Cardiac fibroblast (primary cell): ENCODE results near the gene RNF157.
A peak's percentile ranks its signal among the peaks of the same experiment; 100 is the strongest.

Experiments used
- DNase-seq, 2 donors: peaks; one replicate each; pipeline versions ENCODE4 v3.0.0 to v3.0.0-alpha.2; 2010; ENCODE audit warnings: low read depth in 2 of 2
- H3K4me3 ChIP-seq, 2 donors: replicated peaks in 1 of 2; 1 replicate in 1 of 2; 2 replicates in 1 of 2; pipeline ENCODE4 v1.5.1; 2011; ENCODE audit warnings: low read depth in 2 of 2, low read length in 2 of 2, mild to moderate bottlenecking in 2 of 2, moderate library complexity in 1 of 2
- TF ChIP-seq, protein P1 (sequence below): IDR thresholded peaks from one replicate; pipeline ENCODE4 v1.5.1; 2011; ENCODE audit warnings: low read depth, mild to moderate bottlenecking, low read length, inconsistent platforms

Gene RNF157

DNA sequence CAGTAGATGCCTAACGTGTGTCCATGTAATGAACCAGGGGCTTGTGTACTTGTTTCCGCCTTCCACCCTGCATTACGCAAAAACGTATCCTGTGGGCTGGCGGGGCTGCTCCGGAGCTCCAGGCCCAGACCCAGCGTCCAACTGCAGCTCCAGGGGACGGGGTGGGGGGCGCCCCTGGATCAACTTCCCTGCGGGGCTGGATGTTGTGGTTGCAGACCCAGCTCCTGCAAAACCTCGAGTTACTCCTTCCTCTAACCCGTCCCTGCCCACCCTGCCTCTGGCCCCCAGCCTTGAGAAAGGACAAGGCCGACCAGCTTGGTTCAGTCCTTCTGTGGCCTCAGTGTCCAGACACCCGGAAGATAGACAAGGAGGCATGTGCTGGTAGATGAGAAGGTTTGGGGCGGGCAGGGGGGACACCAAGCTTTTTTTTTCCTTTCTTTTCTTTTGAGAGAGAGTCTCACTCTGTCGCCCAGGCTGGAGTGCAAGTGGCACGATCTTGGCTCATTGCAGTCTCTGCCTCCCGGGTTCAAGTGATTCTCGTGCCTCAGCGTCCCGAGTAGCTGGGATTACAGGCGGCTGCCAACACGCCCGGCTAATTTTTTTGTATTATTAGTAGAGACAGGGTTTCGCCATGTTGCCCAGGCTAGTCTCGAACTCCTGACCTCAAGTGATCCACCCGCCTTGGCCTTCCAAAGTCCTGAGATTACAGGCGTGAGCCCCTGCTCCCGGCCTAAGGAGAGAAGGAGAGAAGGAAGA lies 136.0 kb downstream of the RNF157 start:
- H3K4me3 ChIP-seq, result peak overlapping the region; percentile 73 to 83
- TF ChIP-seq, protein P1, sequence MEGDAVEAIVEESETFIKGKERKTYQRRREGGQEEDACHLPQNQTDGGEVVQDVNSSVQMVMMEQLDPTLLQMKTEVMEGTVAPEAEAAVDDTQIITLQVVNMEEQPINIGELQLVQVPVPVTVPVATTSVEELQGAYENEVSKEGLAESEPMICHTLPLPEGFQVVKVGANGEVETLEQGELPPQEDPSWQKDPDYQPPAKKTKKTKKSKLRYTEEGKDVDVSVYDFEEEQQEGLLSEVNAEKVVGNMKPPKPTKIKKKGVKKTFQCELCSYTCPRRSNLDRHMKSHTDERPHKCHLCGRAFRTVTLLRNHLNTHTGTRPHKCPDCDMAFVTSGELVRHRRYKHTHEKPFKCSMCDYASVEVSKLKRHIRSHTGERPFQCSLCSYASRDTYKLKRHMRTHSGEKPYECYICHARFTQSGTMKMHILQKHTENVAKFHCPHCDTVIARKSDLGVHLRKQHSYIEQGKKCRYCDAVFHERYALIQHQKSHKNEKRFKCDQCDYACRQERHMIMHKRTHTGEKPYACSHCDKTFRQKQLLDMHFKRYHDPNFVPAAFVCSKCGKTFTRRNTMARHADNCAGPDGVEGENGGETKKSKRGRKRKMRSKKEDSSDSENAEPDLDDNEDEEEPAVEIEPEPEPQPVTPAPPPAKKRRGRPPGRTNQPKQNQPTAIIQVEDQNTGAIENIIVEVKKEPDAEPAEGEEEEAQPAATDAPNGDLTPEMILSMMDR, result no peak
- no peak for DNase-seq

DNA sequence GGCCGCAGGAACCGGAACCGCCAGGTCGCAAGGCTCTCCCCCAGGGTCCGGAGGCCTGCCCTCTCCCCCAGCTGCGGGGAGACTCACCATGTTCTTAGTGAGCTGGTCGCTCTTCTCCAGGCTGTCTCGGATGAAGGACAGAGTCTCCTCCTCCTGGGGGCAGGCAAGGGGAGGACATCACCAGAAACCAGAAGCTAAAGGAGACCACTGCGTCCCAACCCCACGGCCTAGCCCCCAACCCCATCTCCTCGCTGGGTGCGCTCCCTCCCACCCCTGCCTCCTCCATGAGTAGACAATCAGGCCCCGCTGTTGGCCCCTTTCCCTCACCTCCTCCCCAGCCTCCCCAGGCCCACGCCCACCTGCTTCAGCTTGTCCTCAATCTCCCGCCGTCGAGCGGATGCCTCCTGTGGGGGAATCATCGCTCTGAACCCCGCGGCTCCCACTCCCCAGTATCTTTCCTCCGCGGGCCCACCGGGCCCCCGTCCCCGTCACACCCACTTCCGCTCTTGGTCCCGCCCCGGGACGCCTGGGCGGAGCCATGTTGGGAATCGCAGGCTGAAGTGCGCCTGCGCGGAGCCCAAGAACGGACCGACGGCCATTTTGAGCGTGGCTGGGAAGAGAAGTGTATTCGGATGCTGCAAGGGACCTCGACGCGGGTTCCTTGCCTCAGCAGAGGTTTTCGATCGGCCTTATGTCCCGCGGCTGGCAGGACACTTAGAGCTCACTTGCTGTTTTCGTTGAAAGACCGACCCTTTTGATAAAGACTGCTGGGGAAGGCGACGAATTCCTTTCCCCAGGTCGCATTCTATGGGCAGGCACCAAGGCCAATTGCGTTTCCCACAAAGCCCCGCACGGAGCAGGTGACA lies 136.8 kb downstream of the RNF157 start, which contains the start of gene EXOC7:
Gene EXOC7, minus strand, starts transcription at position 514 of the 866 bp plus-strand sequence. Its CDS starts 95 bp downstream, at position 419.
- TF ChIP-seq, protein P1, result no peak
- DNase-seq, result peak; percentile 93

DNA sequence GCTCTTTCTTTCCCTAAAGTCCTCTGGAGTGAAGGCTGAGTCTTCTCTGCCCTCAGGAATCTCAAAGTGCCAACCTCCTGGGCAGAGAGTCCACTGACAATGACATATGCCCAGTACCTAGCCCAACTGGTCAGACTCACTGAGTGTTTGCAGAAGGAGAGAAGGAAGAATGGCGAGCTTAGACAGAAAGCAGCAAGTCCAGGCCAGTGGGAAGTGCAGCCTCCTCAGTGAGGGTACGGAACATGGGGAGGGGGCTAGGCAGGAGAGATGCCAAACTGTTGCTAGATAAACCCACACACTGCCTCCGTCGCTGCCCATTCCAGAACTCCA lies 137.4 kb downstream of the RNF157 start:
- TF ChIP-seq, protein P1, result no peak
- DNase-seq, result no peak

More for the DNA sequence above, 136.8 kb downstream of the RNF157 start, which contains the start of gene EXOC7:
- H3K4me3 ChIP-seq, result peak within 1 kb of the TSS; percentile 73 to 83

DNA sequence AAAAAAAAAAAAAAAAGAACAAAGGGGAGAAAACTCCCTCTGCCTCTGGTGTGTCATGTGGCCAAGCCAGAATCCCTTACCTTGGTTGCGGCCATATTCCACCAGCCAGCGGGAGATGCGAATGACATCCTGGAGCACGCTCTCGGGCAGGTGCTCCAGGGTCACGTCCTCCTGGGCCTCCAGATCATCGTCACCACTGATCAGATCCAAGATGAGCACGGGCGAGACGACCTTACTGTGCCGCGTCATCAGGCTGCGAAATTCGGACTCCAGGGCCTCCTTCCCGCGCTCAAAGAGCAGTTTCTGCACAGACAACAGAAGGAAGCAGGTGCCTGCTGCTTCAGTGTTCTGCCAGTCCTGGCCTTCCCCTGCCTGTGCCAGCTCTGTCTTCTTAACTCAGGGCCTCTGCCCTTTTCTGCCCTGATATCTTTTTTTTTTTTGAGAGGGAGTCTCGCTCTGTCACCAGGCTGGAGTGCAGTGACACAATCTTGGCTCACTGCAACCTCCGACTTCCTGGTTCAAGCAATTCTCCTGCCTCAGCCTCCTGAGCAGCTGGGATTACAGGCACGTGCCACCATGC lies 142.5 kb downstream of the RNF157 start:
- no peak overlapping the region for H3K4me3 ChIP-seq
- no peak for DNase-seq
- TF ChIP-seq, protein P1, result no peak

More for the DNA sequence above, 137.4 kb downstream of the RNF157 start:
- H3K4me3 ChIP-seq, result peak overlapping the region; percentile 73 to 83

GRCh38 chr17:76095943-76096342 lies 144.3 kb downstream of the RNF157 start:
- DNase-seq, result no peak
- H3K4me3 ChIP-seq, result no peak overlapping the region
- TF ChIP-seq, protein P1, result no peak

GRCh38 chr17:76094046-76094445 lies 146.2 kb downstream of the RNF157 start:
- no peak overlapping the region for H3K4me3 ChIP-seq
- TF ChIP-seq, protein P1, result no peak
- DNase-seq, result no peak
